CD4-positive, alpha-beta T cell (primary cell): ENCODE measurements around the gene GOLPH3L. TPM values are rescaled to one million over a fixed set of nuclear protein-coding genes. Genes with fewer than 3 reads are reported as not detected.
"Not testable (repeated sequence)": the region's sequence is repeated elsewhere in the genome, so short reads cannot be mapped to it uniquely, and the experiment has no call there.

Source experiments
- ATAC-seq: fragments of 200-7000 bp; cut with Tn5 transposase; one replicate; pipeline ENCODE4 v1.10.0; 2022; ENCODE audit warnings: mild to moderate bottlenecking; ENCODE audit not compliant: poor library complexity
- CTCF ChIA-PET: fragments of 350-600 bp; sonication (Branson Sonifier 250); formaldehyde crosslinking; loops from one replicate; lab custom pipeline; 2021; ENCODE audit warnings: antibody characterized with exemption, inconsistent platforms; lab: Charles Lee
- POLR2A ChIA-PET: fragments of 350-600 bp; sonication (Branson Sonifier 250); formaldehyde crosslinking; loops from one replicate; lab custom pipeline; 2021; ENCODE audit warnings: antibody characterized with exemption, inconsistent platforms; lab: Charles Lee
- DNase-seq, 14 experiments: peaks; one replicate each; pipeline ENCODE4 v3.0.0-alpha.2; 2013 to 2020; ENCODE audit warnings: mixed read lengths in 2 of 14
- H3K27ac ChIP-seq, 2 donors: one replicate each; pipeline versions ENCODE4 v1.5.1 to v1.7.0; 2013; ENCODE audit warnings: low read length in 2 of 2, low read depth in 1 of 2, mild to moderate bottlenecking in 1 of 2
- H3K27me3 ChIP-seq, 2 experiments: 1 replicate in 1 of 2; 2 replicates in 1 of 2; pipeline versions ENCODE4 v1.6.1 to v1.7.0; 2013; ENCODE audit warnings: low read length in 2 of 2, control low read depth in 1 of 2, mild to moderate bottlenecking in 1 of 2, moderate library complexity in 1 of 2; ENCODE audit not compliant: insufficient read depth in 2 of 2, control insufficient read depth in 1 of 2
- H3K36me3 ChIP-seq: one replicate; pipeline ENCODE4 v1.6.1; 2013; ENCODE audit warnings: low read length, control low read depth; ENCODE audit not compliant: insufficient read depth
- H3K4me1 ChIP-seq: one replicate; pipeline ENCODE4 v1.6.1; 2013; ENCODE audit warnings: low read length, control low read depth; ENCODE audit not compliant: insufficient read depth
- H3K4me3 ChIP-seq: one replicate; pipeline ENCODE4 v1.5.1; 2013; ENCODE audit warnings: mild to moderate bottlenecking, low read length, moderate library complexity
- H3K9me3 ChIP-seq, 2 experiments: 1 replicate in 1 of 2; 2 replicates in 1 of 2; pipeline versions ENCODE4 v1.6.1 to v1.7.0; 2013; ENCODE audit warnings: low read length in 2 of 2, mild to moderate bottlenecking in 2 of 2, control low read depth in 1 of 2, moderate library complexity in 1 of 2; ENCODE audit not compliant: control insufficient read depth in 1 of 2, insufficient read depth in 1 of 2
- H3K27ac Mint-ChIP-seq: one replicate; pipeline ENCODE4 v1.8.0; 2020; ENCODE audit warnings: mixed read lengths
- H3K27me3 Mint-ChIP-seq: one replicate; pipeline ENCODE4 v1.8.0; 2021; ENCODE audit warnings: mixed read lengths
- H3K36me3 Mint-ChIP-seq: one replicate; pipeline ENCODE4 v1.8.0; 2021; ENCODE audit warnings: low read depth, mixed read lengths
- H3K4me1 Mint-ChIP-seq: one replicate; pipeline ENCODE4 v1.8.0; 2021; ENCODE audit warnings: low read depth, mixed read lengths
- H3K4me3 Mint-ChIP-seq: one replicate; pipeline ENCODE4 v1.8.0; 2020; ENCODE audit warnings: mild to moderate bottlenecking, mixed read lengths
- H3K9me3 Mint-ChIP-seq: one replicate; pipeline ENCODE4 v1.8.0; 2020; ENCODE audit warnings: mixed read lengths
- CTCF ChIP-seq: fragments of 200-600 bp; IDR thresholded peaks from one replicate; pipeline ENCODE4 v1.8.0; 2022; ENCODE audit warnings: antibody characterized with exemption, mild to moderate bottlenecking
- intact Hi-C, 2 experiments: fragments of 100-400 bp; cut with DNase I in 1 of 2; cut with micrococcal nuclease in 1 of 2; formaldehyde crosslinking; loops; one replicate each; pipeline versions ENCODE4 v1.15.1 to v1.9.0; 2023 to 2025; cut with DNase I, micrococcal nuclease
- total RNA-seq, 174 experiments: library from RNA in 2 of 174; stranded (reverse) in 2 of 174; gene quantifications; one replicate each; pipeline ENCODE4 v1.2.3 and lab custom pipeline; 2021 to 2026

Gene GOLPH3L
- total RNA-seq, 2 experiments from 2014 or later: 2.4 to 2.6 TPM

- H3K9me3 Mint-ChIP-seq: no peaks in the 10 kb centered on the region
- Histone ChIP-seq H3K27ac (no peak overlapping the region), H3K9me3 (no peaks in the 10 kb centered on the region), H3K36me3 (peaks cover 44% of the 10 kb centered on the region), H3K27me3 (no peaks in the 10 kb centered on the region), H3K4me1 (no peaks in the 10 kb centered on the region), H3K4me3 (no peak overlapping the region)
- ChIA-PET CTCF (no interaction called here), POLR2A (no interaction called here)
- no peak for DNase-seq
- no peak overlapping the region for H3K4me3 Mint-ChIP-seq
- peaks cover 72% of the 10 kb centered on the region for H3K36me3 Mint-ChIP-seq
- no peak for ATAC-seq
- no peak overlapping the region for H3K27ac Mint-ChIP-seq
- no peak for TF ChIP-seq CTCF
- no peaks in the 10 kb centered on the region for H3K27me3 Mint-ChIP-seq
- peaks cover under 1% of the 10 kb centered on the region for H3K4me1 Mint-ChIP-seq
- intact Hi-C loops: loop anchor here in 1 of 2 experiments (10.0 kb wide), 1 partner anchor 256 kb away; no protein-coding TSS in a partner anchor
Measured at GRCh38 chr1:150660584-150660983, 36.4 kb downstream of the GOLPH3L start.

GRCh38 chr1:150657064-150657463 lies 39.9 kb downstream of the GOLPH3L start:
- H3K4me3 Mint-ChIP-seq, H3K27me3 ChIP-seq, H3K4me1 Mint-ChIP-seq, H3K27me3 Mint-ChIP-seq, H3K4me1 ChIP-seq, H3K27ac Mint-ChIP-seq, DNase-seq, POLR2A ChIA-PET, CTCF ChIA-PET, H3K9me3 Mint-ChIP-seq, ATAC-seq, H3K9me3 ChIP-seq, H3K4me3 ChIP-seq, H3K27ac ChIP-seq: not testable (repeated sequence)
- peaks cover 36% of the 10 kb centered on the region for H3K36me3 ChIP-seq
- intact Hi-C loops: loop anchor here in 1 of 2 experiments (2.0 kb wide), 1 partner anchor 18 kb away; no protein-coding TSS in a partner anchor
- peaks cover 74% of the 10 kb centered on the region for H3K36me3 Mint-ChIP-seq

GRCh38 chr1:150654635-150655034 lies 42.3 kb downstream of the GOLPH3L start:
- ATAC-seq, H3K4me1 ChIP-seq, intact Hi-C loops, H3K27me3 Mint-ChIP-seq, POLR2A ChIA-PET, H3K27ac ChIP-seq, H3K27me3 ChIP-seq, H3K27ac Mint-ChIP-seq, CTCF ChIA-PET, DNase-seq, H3K9me3 ChIP-seq, H3K9me3 Mint-ChIP-seq, H3K4me3 Mint-ChIP-seq, H3K4me3 ChIP-seq, H3K4me1 Mint-ChIP-seq: not testable (repeated sequence)
- peaks cover 67% of the 10 kb centered on the region for H3K36me3 Mint-ChIP-seq
- H3K36me3 ChIP-seq: peaks cover 30% of the 10 kb centered on the region

- TF ChIP-seq CTCF: no peak
- no peak overlapping the region for H3K27ac Mint-ChIP-seq
- H3K4me3 ChIP-seq: no peak overlapping the region
- ATAC-seq: no peak
- no peaks in the 10 kb centered on the region for H3K27me3 Mint-ChIP-seq
- no peaks in the 10 kb centered on the region for H3K9me3 Mint-ChIP-seq
- H3K4me1 Mint-ChIP-seq: no peaks in the 10 kb centered on the region
- H3K4me1 ChIP-seq: no peaks in the 10 kb centered on the region
- no peak for DNase-seq
- H3K9me3 ChIP-seq: no peaks in the 10 kb centered on the region
- POLR2A ChIA-PET: interaction anchor here (1.0 to 1.7 kb wide), 3 partner anchors 13 to 90 kb away, joined by 3 to 5 read pairs (median 4); partner anchors contain the start of gene ENSA
- H3K27me3 ChIP-seq: no peaks in the 10 kb centered on the region
- no peak overlapping the region for H3K4me3 Mint-ChIP-seq
- intact Hi-C loops: no loop called here
- CTCF ChIA-PET: no interaction called here
- no peak overlapping the region for H3K27ac ChIP-seq
- peaks cover 51% of the 10 kb centered on the region for H3K36me3 ChIP-seq
- H3K36me3 Mint-ChIP-seq: peaks cover 76% of the 10 kb centered on the region
Measured at GRCh38 chr1:150650193-150650592, 46.8 kb downstream of the GOLPH3L start.
